C4-2B (cell line): ENCODE data around the gene MAML3.

Experiments used
- H3K27ac ChIP-seq: fragments of 450-650 bp; 2 replicates; pipeline ENCODE4 v1.5.1; 2017
- ZFX ChIP-seq: fragments of 450-650 bp; IDR thresholded peaks from 2 replicates; pipeline ENCODE4 v1.6.1; 2017
- TF ChIP-seq, protein P1 (sequence below): fragments of 450-650 bp; conservative IDR thresholded peaks from 2 replicates; pipeline ENCODE4 v1.5.1; 2017; ENCODE audit warnings: mild to moderate bottlenecking

Gene MAML3

DNA sequence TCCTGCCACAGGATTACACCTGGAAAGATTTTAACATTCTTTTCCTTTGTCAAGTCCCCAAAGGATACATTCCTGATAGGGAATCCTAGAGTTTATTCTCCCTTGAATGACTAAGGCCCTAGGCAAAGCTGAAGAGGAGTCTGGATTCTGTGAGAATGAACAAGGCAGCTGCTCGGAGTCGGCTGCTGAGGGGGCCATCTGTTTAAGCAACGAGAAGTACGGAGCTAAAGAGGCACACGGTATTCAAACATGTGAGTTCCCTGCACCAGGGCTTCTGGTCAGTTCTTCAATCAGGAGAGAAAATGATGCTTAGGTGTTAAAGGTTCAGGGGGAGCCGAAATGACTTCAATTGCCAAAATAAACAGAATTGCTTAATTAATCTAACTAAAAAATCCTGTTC is 390.8 kb downstream of the MAML3 start:
- no peak for TF ChIP-seq ZFX
- TF ChIP-seq, protein P1, sequence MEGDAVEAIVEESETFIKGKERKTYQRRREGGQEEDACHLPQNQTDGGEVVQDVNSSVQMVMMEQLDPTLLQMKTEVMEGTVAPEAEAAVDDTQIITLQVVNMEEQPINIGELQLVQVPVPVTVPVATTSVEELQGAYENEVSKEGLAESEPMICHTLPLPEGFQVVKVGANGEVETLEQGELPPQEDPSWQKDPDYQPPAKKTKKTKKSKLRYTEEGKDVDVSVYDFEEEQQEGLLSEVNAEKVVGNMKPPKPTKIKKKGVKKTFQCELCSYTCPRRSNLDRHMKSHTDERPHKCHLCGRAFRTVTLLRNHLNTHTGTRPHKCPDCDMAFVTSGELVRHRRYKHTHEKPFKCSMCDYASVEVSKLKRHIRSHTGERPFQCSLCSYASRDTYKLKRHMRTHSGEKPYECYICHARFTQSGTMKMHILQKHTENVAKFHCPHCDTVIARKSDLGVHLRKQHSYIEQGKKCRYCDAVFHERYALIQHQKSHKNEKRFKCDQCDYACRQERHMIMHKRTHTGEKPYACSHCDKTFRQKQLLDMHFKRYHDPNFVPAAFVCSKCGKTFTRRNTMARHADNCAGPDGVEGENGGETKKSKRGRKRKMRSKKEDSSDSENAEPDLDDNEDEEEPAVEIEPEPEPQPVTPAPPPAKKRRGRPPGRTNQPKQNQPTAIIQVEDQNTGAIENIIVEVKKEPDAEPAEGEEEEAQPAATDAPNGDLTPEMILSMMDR, result no peak
- H3K27ac ChIP-seq, result no peak overlapping the region

DNA sequence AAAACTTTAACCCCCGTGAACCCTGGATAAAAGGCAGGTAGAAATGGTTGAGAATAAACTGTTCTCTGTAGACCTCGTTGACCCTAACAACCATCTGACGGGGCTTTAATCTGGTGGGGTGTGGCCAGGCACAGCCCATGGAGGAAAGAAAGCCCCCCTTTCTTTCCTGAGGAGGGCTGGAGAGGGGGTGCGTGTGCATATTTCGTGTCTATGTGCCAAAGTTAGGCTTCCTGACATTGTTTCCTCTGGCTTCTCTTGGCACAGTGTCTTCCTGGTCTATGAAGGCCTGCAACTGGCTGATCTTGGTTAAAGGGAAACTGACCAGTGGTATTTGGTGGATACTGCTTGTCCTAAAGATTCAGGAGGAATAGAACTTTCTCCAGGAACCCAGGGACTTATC is 391.3 kb downstream of the MAML3 start:
- H3K27ac ChIP-seq, result no peak overlapping the region
- TF ChIP-seq, protein P1, result no peak
- no peak for TF ChIP-seq ZFX

DNA sequence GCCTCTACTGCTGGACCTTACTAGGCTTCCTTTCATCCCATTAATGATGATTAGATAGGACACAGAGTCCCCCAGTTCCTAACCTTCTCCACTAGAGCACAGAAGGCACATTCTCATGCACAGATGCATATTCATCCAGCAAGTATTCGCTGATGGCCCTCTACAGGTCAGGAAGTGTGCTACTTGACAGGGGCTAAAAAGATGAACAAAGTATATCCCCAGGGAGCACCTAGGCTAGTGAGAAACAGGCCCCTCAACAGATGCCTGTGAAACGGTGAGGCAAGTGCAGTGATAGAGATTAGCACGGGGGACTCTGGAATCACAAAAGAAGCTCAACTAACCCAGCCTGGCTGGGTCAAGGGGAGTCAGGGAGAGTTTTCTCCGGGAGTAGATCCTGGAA is 392.5 kb downstream of the MAML3 start:
- TF ChIP-seq ZFX, result no peak
- TF ChIP-seq, protein P1, result no peak; the same call in 1 of the 2 replicates
- no peak overlapping the region for H3K27ac ChIP-seq

DNA sequence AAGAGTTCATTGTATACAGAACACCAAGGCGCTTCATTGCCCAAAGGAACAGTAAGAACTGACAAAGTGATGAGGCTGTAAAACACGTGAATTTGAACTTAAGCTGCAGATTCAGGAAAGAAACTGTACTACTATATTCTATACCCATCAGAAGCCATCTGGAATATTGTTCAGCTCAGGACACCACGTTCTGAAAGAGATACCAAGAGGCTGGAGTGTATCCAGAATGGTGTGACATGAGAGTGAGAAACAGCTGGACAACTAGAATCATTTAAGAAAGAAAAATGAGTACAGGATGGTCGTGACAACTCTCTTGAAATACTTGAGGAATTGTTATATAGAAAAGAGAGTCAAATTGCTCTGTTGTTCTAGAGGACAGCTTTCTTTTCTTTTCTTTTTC is 393.4 kb downstream of the MAML3 start:
- H3K27ac ChIP-seq, result no peak overlapping the region
- no peak for TF ChIP-seq ZFX
- TF ChIP-seq, protein P1, result no peak

DNA sequence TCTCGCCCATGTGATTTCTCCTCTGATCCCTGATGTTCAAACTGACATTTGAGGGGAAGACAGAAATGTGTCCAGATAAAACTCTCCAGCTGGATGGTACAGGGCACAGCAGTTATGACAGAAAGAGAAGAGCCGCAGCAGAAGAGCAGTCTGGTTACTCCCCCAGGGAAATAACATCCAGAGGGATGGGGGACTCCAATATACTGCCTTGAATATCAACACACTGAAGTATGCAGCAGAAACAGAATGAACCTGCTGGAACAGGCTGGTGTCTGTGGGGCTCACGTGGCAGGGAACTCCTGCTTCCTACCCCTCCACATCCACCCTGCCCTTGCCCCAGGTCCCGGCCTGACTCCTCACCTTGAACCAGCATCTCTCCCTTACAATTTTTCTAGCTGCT is 394.9 kb downstream of the MAML3 start:
- H3K27ac ChIP-seq, result no peak overlapping the region
- TF ChIP-seq, protein P1, result no peak
- TF ChIP-seq ZFX, result no peak

DNA sequence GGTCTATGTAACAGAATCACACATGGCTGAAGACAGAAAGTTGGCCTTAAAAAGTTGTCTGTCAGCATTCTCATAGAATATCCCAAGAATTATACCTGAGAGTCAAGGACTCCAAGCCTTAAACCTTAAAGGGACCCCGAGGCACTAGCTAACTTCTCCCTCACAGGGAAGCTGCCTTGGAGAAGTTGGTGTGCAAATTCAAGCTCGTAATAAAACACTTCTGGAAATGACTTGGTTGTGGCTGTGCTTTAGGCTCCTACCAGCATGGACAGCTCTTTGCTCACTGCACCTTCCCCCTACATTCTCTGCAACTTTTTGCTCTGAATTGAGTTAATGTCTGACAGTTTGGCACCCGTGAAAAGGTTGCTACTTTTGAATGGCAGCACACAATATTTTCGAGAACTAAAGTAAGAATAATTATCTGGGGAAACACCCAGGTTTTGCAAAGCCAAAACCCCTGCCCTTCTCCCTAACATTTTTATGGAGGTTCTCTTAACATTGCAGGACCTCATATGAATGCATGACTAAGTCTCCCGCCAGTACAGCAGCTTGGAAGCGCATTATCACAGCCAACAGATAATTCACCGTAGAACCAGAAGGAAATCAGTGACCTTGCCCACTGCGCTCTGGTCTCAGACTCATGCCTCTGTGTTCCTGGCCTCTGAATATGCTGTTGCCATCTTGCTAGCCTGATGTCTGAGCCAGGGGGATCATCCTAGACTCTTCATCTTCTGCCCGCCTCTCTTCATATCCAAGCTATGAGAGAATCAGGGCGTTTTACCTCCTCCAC is 397.4 kb downstream of the MAML3 start:
- H3K27ac ChIP-seq, result no peak overlapping the region
- TF ChIP-seq, protein P1, result no peak
- no peak for TF ChIP-seq ZFX

DNA sequence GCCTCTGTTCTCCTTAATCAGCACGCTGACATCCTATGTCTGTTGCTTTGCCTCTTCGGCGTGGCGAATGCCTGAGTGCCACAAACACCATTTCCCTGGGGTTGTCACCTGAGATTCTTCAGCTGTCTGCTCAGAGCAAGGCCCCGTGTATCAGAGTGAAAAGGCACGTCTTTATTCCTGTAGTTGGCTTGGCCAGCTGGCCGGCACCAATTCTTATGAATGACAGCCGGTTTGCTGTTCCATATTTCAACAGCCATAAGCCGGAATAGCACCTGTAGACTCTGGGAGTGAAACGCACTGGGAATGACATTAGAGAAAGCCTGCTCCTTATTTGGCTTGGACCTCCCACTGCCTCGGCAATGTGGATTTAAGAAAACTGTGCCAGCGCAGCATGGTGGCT is 399.0 kb downstream of the MAML3 start:
- H3K27ac ChIP-seq, result no peak overlapping the region
- TF ChIP-seq, protein P1, result no peak
- no peak for TF ChIP-seq ZFX
